Trophoblast cell (in vitro differentiated cells and primary cell): ENCODE data around the gene TUBGCP3.
A peak's percentile ranks its signal among the peaks of the same experiment; 100 is the strongest.

Experiments used
- DNase-seq, 2 donors: peaks; one replicate each; pipeline ENCODE4 v3.0.0-alpha.2; 2016
- H2AFZ ChIP-seq: 2 replicates; pipeline ENCODE4 v1.6.1; 2013; ENCODE audit warnings: low read length, moderate library complexity, mild to moderate bottlenecking; ENCODE audit not compliant: insufficient read depth, poor library complexity
- H2AK5ac ChIP-seq: 2 replicates; pipeline ENCODE4 v1.6.1; 2013; ENCODE audit warnings: mild to moderate bottlenecking, low read length
- H2BK120ac ChIP-seq: 2 replicates; pipeline ENCODE4 v1.6.1; 2013; ENCODE audit warnings: low read length, mild to moderate bottlenecking, moderate library complexity; ENCODE audit not compliant: insufficient read depth, poor library complexity
- H2BK12ac ChIP-seq: 2 replicates; pipeline ENCODE4 v1.6.1; 2013; ENCODE audit warnings: mild to moderate bottlenecking, low read length, moderate library complexity
- H2BK5ac ChIP-seq: 2 replicates; pipeline ENCODE4 v1.6.1; 2013; ENCODE audit warnings: low read length, low read depth, moderate library complexity, mild to moderate bottlenecking; ENCODE audit not compliant: poor library complexity
- H3K14ac ChIP-seq: 2 replicates; pipeline ENCODE4 v1.6.1; 2013; ENCODE audit warnings: mild to moderate bottlenecking, low read length
- H3K18ac ChIP-seq: 2 replicates; pipeline ENCODE4 v1.6.1; 2013; ENCODE audit warnings: mild to moderate bottlenecking, low read length
- H3K23ac ChIP-seq: 2 replicates; pipeline ENCODE4 v1.6.1; 2013; ENCODE audit warnings: low read length
- H3K27ac ChIP-seq: 2 replicates; pipeline ENCODE4 v1.5.1; 2013; ENCODE audit warnings: low read depth, mild to moderate bottlenecking, inconsistent platforms, low read length, moderate library complexity
- H3K27me3 ChIP-seq: 2 replicates; pipeline ENCODE4 v1.6.1; 2013; ENCODE audit warnings: inconsistent platforms, mild to moderate bottlenecking, low read length, moderate library complexity; ENCODE audit not compliant: insufficient read depth
- H3K36me3 ChIP-seq, 2 experiments: 1 replicate in 1 of 2; 2 replicates in 1 of 2; pipeline ENCODE4 v1.6.1; 2013; ENCODE audit warnings: low read length in 2 of 2, mild to moderate bottlenecking in 2 of 2, moderate library complexity in 1 of 2; ENCODE audit not compliant: insufficient read depth in 2 of 2, control insufficient read depth in 1 of 2
- H3K4ac ChIP-seq: 2 replicates; pipeline ENCODE4 v1.6.1; 2013; ENCODE audit warnings: low read depth, mild to moderate bottlenecking, low read length, moderate library complexity
- H3K4me1 ChIP-seq, 2 experiments: 1 replicate in 1 of 2; 2 replicates in 1 of 2; pipeline ENCODE4 v1.6.1; 2013; ENCODE audit warnings: low read length in 2 of 2, mild to moderate bottlenecking in 2 of 2, moderate library complexity in 1 of 2; ENCODE audit not compliant: insufficient read depth in 2 of 2, control insufficient read depth in 1 of 2
- H3K4me2 ChIP-seq: 2 replicates; pipeline ENCODE4 v1.6.1; 2013; ENCODE audit warnings: inconsistent platforms, mild to moderate bottlenecking, low read length, moderate library complexity
- H3K4me3 ChIP-seq: 2 replicates; pipeline ENCODE4 v1.5.1; 2013; ENCODE audit warnings: mild to moderate bottlenecking, low read depth, low read length, inconsistent platforms
- H3K79me1 ChIP-seq: one replicate; pipeline ENCODE4 v1.6.1; 2013; ENCODE audit warnings: low read length
- H3K79me2 ChIP-seq: 2 replicates; pipeline ENCODE4 v1.6.1; 2013; ENCODE audit warnings: low read length, mild to moderate bottlenecking; ENCODE audit not compliant: control insufficient read depth, insufficient read depth, poor library complexity
- H3K9ac ChIP-seq: 2 replicates; pipeline ENCODE4 v1.6.1; 2013; ENCODE audit warnings: mild to moderate bottlenecking, low read length
- H3K9me3 ChIP-seq: 2 replicates; pipeline ENCODE4 v1.6.1; 2013; ENCODE audit warnings: low read depth, mild to moderate bottlenecking, control low read depth, inconsistent platforms, low read length; ENCODE audit not compliant: insufficient read depth
- H4K12ac ChIP-seq: 2 replicates; pipeline ENCODE4 v1.6.1; 2013; ENCODE audit warnings: low read depth, mild to moderate bottlenecking, low read length, moderate library complexity
- H4K8ac ChIP-seq: 2 replicates; pipeline ENCODE4 v1.6.1; 2013; ENCODE audit warnings: low read depth, mild to moderate bottlenecking, low read length, moderate library complexity
- H4K91ac ChIP-seq: one replicate; pipeline ENCODE4 v1.6.1; 2013; ENCODE audit warnings: low read depth, mild to moderate bottlenecking, low read length, moderate library complexity
- WGBS: extraction: QIAGEN DNeasy Blood & Tissue Kit; methylation state at CpG from one replicate; pipeline ENCODE4 v1.1.7; 2013; ENCODE audit warnings: missing lambda C conversion rate; ENCODE audit not compliant: insufficient read length, insufficient coverage; ENCODE audit errors: extremely low coverage; 5-methylcytosine and 5-hydroxymethylcytosine counted together

TUBGCP3 gene

DNA sequence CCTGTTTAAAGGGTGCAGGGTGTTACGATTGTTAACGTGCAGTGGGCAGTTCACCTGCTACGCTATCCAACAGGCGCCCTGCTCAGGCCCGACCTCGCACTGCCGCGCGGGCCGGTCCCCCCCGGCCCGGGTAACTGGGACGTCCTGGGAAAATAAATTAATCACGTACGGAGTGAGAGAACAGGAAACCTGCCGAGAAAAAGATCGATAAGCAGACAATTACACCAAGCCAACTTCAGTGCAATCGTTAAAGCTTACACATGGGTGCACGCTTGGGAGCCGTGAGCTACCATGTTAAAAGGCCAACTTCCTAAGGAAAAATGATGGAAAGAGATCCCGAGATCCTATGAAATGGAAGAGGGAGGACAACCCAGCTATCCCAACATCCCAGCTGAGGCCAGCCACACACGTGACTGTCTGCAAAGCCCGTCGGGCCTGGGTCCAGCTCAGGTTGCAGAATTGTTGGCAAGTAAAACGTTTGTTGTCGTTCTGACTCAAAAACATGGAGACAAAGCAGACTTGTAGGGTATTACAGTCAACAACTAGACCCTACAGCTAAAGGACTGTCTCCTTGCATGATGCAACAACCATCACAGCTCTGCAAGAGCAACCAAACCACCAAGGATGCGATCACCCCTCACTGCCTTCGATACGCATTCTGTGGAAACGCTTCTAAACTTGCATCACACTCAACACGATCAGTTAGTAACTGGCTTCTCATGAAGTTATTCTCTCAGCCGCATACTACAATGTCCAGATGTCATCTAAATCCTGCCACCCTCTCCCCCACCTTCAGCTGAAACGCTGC, 741 bp upstream of the TUBGCP3 start:
- H2AK5ac ChIP-seq = no peak overlapping the region
- H2AFZ ChIP-seq = peak overlapping the region; percentile 55
- peak overlapping the region; percentile 20 for H4K12ac ChIP-seq
- WGBS = no CpG with 5 or more reads among the region's 33 CpGs
- H3K27ac ChIP-seq = no peak overlapping the region
- H2BK12ac ChIP-seq = no peak overlapping the region
- H3K79me1 ChIP-seq = peaks cover 9% of the 10 kb centered on the region
- DNase-seq = no peak
- H3K14ac ChIP-seq = no peak overlapping the region
- H3K4me2 ChIP-seq = peak overlapping the region; percentile 86
- H4K91ac ChIP-seq = no peak overlapping the region
- peak overlapping the region; percentile 80 for H4K8ac ChIP-seq
- peaks cover 5% of the 10 kb centered on the region for H3K79me2 ChIP-seq
- H3K23ac ChIP-seq = no peak overlapping the region
- H3K4ac ChIP-seq = no peak overlapping the region
- no peak overlapping the region for H2BK5ac ChIP-seq
- peaks cover 0 to 5% of the 10 kb centered on the region in 2 experiments for H3K4me1 ChIP-seq
- H3K27me3 ChIP-seq = no peaks in the 10 kb centered on the region
- H3K4me3 ChIP-seq = no peak overlapping the region
- no peaks in the 10 kb centered on the region for H3K36me3 ChIP-seq
- H2BK120ac ChIP-seq = no peak overlapping the region
- H3K18ac ChIP-seq = no peak overlapping the region
- H3K9ac ChIP-seq = no peak overlapping the region
- H3K9me3 ChIP-seq = no peaks in the 10 kb centered on the region

- Histone ChIP-seq H3K9me3 (no peaks in the 10 kb centered on the region), H3K27ac (peak overlapping the region; percentile 95), H4K91ac (peak overlapping the region; percentile 96), H4K12ac (peak overlapping the region; percentile 97), H3K4me2 (peak overlapping the region; percentile 86), H4K8ac (peak overlapping the region; percentile 99), H3K9ac (peak overlapping the region; percentile 96), H3K23ac (no peak overlapping the region), H3K4ac (peak overlapping the region; percentile 96), H3K36me3 (peaks cover 0 to 1% of the 10 kb centered on the region in 2 experiments), H2BK12ac (peak overlapping the region; percentile 24), H3K4me1 (peaks cover 0 to 5% of the 10 kb centered on the region in 2 experiments), H3K14ac (peak overlapping the region; percentile 99), H3K4me3 (peak overlapping the region; percentile 99), H2BK5ac (peak overlapping the region; percentile 91), H2AK5ac (peak overlapping the region; percentile 83), H3K79me2 (peaks cover 7% of the 10 kb centered on the region), H3K27me3 (no peaks in the 10 kb centered on the region), H3K79me1 (peaks cover 9% of the 10 kb centered on the region), H2AFZ (peak overlapping the region; percentile 88), H2BK120ac (peak overlapping the region; percentile 92), H3K18ac (peak overlapping the region; percentile 99)
- peak; percentile 81 for DNase-seq
- no CpG with 5 or more reads among the region's 42 CpGs for WGBS
Measured at GRCh38 chr13:112587212-112587763, 665 bp downstream of the TUBGCP3 start.

DNA sequence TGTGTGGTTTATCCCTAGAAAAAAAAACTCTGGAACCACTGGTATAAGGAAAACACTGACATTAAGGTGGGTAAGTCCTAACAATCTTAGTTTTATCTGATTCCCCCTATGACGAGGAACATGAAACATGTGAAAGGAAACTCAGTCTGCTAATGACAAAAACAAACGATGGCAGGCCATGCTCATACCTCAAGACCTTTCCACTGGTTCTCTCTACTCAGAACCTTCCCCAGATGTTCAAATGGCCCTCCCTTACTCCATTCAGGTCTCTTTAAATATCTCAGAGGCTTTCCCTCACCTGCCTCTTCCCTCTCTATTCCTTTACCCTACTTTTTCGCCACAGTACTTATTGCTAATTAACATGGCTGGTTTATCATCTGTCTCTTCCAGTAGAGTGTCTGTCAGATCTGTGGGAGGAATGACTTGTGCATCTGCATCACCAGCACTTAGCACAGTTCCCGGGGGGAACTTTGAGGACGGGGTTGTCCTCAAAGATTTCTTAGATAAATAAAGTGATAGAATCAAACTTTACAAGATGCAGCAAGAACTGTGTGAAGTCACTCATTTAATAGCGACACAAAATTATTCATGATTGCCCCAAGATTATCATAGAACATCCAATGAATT, 1.5 kb downstream of the TUBGCP3 start:
- Histone ChIP-seq H2AFZ (no peak overlapping the region), H4K12ac (no peak overlapping the region), H3K27me3 (no peaks in the 10 kb centered on the region), H2BK12ac (no peak overlapping the region), H3K14ac (no peak overlapping the region), H2AK5ac (no peak overlapping the region), H3K4me2 (no peak overlapping the region), H4K91ac (no peak overlapping the region), H3K23ac (no peak overlapping the region), H3K18ac (no peak overlapping the region), H3K79me1 (peaks cover 9% of the 10 kb centered on the region), H3K4me3 (no peak overlapping the region), H3K9ac (no peak overlapping the region), H2BK5ac (no peak overlapping the region), H3K79me2 (peaks cover 7% of the 10 kb centered on the region), H3K4me1 (peaks cover 0 to 5% of the 10 kb centered on the region in 2 experiments), H3K27ac (no peak overlapping the region), H3K36me3 (peaks cover 0 to 1% of the 10 kb centered on the region in 2 experiments), H2BK120ac (no peak overlapping the region), H4K8ac (no peak overlapping the region), H3K4ac (peak overlapping the region; percentile 13), H3K9me3 (no peaks in the 10 kb centered on the region)
- WGBS = no CpG with 5 or more reads among the region's 6 CpGs
- DNase-seq = no peak

DNA sequence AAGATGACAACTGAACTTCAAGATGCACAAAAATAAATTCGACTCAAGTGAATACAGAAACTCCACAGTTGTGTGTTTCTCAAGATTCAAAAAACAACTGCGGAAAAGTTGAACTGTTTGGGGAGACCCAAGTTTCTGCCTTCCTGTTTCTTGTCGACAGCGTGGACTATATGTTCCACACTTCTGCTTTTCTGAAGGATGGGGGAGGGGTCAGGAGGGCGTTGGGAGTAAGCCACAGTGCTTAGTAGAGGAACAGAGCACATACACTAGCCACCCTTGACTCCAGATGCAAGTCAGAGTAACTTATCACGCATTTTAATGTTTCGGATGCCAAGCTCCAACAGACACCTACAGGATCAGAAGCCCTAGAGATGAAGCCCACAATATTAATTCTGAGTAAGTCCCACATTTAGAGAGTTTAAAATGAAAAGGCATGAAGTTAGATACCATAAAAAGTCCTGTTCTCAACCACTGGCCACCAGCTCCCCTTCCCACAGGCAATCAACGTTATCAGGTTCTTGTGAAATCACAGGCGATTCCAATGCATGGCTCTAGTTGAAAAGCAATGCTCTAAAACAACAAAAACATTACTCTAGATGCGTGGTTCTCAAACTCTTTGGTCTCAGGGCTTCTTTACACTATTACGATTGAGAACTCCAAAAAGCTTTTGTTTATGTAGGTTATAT, 4.2 kb downstream of the TUBGCP3 start:
- DNase-seq = peak in 1 of 2 donors; percentile 10
- Histone ChIP-seq H3K27me3 (no peaks in the 10 kb centered on the region), H2BK120ac (no peak overlapping the region), H2AK5ac (no peak overlapping the region), H3K4ac (no peak overlapping the region), H3K9me3 (peaks cover 4% of the 10 kb centered on the region), H3K79me2 (peaks cover 14% of the 10 kb centered on the region), H3K4me1 (peaks cover 0 to 5% of the 10 kb centered on the region in 2 experiments), H3K36me3 (peaks cover 0 to 1% of the 10 kb centered on the region in 2 experiments), H3K4me3 (no peak overlapping the region), H4K91ac (no peak overlapping the region), H4K12ac (no peak overlapping the region), H3K9ac (no peak overlapping the region), H3K14ac (no peak overlapping the region), H2AFZ (no peak overlapping the region), H4K8ac (no peak overlapping the region), H3K4me2 (no peak overlapping the region), H2BK5ac (no peak overlapping the region), H3K23ac (no peak overlapping the region), H3K79me1 (peaks cover 9% of the 10 kb centered on the region), H3K27ac (no peak overlapping the region), H3K18ac (no peak overlapping the region), H2BK12ac (no peak overlapping the region)
- WGBS = no CpG with 5 or more reads among the region's 11 CpGs
